ENCODE data around the gene CIB1.
A peak's percentile ranks its signal among the peaks of the same experiment; 100 is the strongest.

Gene CIB1

DNA sequence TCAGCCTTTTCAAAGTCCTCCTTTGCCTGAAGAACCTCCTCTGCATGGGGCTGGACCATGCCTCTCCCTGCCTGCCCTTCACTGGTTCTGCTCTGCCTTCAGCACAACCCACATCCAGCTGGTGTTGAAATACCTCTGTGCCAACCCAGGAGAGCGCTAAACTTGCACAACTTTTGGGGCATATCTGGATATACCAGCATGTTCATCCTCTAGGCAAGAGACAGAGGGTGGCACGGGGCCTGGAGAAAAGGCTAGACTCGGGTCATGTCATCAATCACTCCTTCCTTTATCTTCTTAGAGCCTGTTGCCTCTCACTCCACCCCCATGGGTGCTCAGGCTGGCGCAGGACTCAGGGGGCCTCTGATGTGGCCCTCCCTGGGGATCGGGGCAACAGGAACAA is 27.9 kb downstream of the CIB1 start:
- H3K27ac ChIP-seq (replicated peaks), result no peak overlapping the region
- DNase-seq (ENCODE audit: low read depth in 1 of 2, low spot score in 1 of 2), result peak; percentile 84 to 90
- H3K27me3 ChIP-seq (ENCODE audit: insufficient read depth, poor library complexity, severe bottlenecking), result no peaks in the 10 kb centered on the region
- H3K4me3 ChIP-seq (replicated peaks; ENCODE audit: insufficient read depth, low read length), result no peak overlapping the region
- TF ChIP-seq CTCF (IDR thresholded peaks at IDR 0.05; ENCODE audit: insufficient read depth, low read length), result no peak

DNA sequence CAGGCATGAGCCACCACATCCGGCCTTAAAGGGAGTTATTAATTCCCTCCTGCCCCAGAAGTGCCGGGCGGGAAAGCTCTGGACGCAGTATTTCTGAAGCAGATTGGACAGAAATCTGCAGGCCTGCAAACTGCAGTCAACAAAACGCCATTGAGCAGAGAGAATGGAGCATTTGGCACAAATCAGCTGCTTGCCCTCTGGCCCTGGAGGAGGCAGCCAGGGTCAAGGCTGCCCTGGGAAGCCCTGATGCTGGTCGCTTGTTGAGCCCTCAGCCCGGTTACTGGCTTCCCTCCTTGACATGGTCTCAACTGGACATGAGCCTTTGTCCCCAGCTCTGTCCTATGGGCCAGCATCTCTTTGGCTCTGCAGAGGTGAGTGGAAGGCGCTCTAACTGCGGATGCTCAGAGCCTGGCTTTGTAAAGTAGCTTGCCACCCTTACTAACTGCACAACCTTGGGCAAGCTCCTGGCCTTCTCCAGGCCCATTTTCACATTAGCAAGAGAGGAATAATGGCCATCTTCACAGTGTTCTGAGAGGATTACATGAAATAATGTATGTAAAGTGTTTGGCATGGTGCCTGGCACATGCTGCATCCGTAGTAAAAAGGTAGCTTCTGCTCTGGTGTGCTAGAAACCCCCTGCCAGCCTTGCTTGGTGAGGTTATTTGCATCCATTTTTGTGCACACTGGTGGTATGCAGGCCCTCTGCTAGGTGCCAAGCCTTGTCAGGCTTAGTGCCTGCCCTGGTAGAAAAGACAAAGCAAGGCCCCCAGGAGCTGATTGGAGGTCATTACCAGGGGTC is 28.5 kb downstream of the CIB1 start:
- no peak for DNase-seq (ENCODE audit: low read depth in 1 of 2, low spot score in 1 of 2)
- TF ChIP-seq GABPA (IDR thresholded peaks at IDR 0.05; ENCODE audit: low read depth), result no peak
- no peak for TF ChIP-seq CTCF (IDR thresholded peaks at IDR 0.05; ENCODE audit: insufficient read depth, low read length)
- TF ChIP-seq, protein P1, sequence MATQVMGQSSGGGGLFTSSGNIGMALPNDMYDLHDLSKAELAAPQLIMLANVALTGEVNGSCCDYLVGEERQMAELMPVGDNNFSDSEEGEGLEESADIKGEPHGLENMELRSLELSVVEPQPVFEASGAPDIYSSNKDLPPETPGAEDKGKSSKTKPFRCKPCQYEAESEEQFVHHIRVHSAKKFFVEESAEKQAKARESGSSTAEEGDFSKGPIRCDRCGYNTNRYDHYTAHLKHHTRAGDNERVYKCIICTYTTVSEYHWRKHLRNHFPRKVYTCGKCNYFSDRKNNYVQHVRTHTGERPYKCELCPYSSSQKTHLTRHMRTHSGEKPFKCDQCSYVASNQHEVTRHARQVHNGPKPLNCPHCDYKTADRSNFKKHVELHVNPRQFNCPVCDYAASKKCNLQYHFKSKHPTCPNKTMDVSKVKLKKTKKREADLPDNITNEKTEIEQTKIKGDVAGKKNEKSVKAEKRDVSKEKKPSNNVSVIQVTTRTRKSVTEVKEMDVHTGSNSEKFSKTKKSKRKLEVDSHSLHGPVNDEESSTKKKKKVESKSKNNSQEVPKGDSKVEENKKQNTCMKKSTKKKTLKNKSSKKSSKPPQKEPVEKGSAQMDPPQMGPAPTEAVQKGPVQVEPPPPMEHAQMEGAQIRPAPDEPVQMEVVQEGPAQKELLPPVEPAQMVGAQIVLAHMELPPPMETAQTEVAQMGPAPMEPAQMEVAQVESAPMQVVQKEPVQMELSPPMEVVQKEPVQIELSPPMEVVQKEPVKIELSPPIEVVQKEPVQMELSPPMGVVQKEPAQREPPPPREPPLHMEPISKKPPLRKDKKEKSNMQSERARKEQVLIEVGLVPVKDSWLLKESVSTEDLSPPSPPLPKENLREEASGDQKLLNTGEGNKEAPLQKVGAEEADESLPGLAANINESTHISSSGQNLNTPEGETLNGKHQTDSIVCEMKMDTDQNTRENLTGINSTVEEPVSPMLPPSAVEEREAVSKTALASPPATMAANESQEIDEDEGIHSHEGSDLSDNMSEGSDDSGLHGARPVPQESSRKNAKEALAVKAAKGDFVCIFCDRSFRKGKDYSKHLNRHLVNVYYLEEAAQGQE (IDR thresholded peaks at IDR 0.05; ENCODE audit: insufficient replicate concordance, low read depth), result no peak
- TF ChIP-seq POLR2AphosphoS5 (IDR thresholded peaks at IDR 0.05; ENCODE audit: low read depth), result no peak
- H3K27me3 ChIP-seq (ENCODE audit: insufficient read depth, poor library complexity, severe bottlenecking), result no peaks in the 10 kb centered on the region
- H3K27ac ChIP-seq (replicated peaks), result no peak overlapping the region
- H3K4me3 ChIP-seq (replicated peaks; ENCODE audit: insufficient read depth, low read length), result no peak overlapping the region

- no peak for DNase-seq (ENCODE audit: low read depth in 1 of 2, low spot score in 1 of 2)
- H3K4me3 ChIP-seq (replicated peaks; ENCODE audit: insufficient read depth, low read length), result no peak overlapping the region
- H3K27ac ChIP-seq (replicated peaks), result no peak overlapping the region
- TF ChIP-seq GABPA (IDR thresholded peaks at IDR 0.05; ENCODE audit: low read depth) (no peak), CTCF (IDR thresholded peaks at IDR 0.05; ENCODE audit: insufficient read depth, low read length) (no peak), POLR2AphosphoS5 (IDR thresholded peaks at IDR 0.05; ENCODE audit: low read depth) (no peak), SPI1 (IDR thresholded peaks at IDR 0.05; ENCODE audit: borderline replicate concordance, low read depth) (no peak)
- TF ChIP-seq, protein P1 (IDR thresholded peaks at IDR 0.05; ENCODE audit: insufficient replicate concordance, low read depth), result no peak
- no peaks in the 10 kb centered on the region for H3K27me3 ChIP-seq (ENCODE audit: insufficient read depth, poor library complexity, severe bottlenecking)
Measured at GRCh38 chr15:90203922-90204321, 29.8 kb downstream of the CIB1 start.

- TF ChIP-seq SPI1 (IDR thresholded peaks at IDR 0.05; ENCODE audit: borderline replicate concordance, low read depth) (no peak), GABPA (IDR thresholded peaks at IDR 0.05; ENCODE audit: low read depth) (no peak), CTCF (IDR thresholded peaks at IDR 0.05; ENCODE audit: insufficient read depth, low read length) (no peak), POLR2AphosphoS5 (IDR thresholded peaks at IDR 0.05; ENCODE audit: low read depth) (no peak)
- TF ChIP-seq, protein P1 (IDR thresholded peaks at IDR 0.05; ENCODE audit: insufficient replicate concordance, low read depth), result no peak
- DNase-seq (ENCODE audit: low read depth in 1 of 2, low spot score in 1 of 2), result no peak
- Histone ChIP-seq H3K27ac (replicated peaks) (no peak overlapping the region), H3K27me3 (ENCODE audit: insufficient read depth, poor library complexity, severe bottlenecking) (no peaks in the 10 kb centered on the region), H3K4me3 (replicated peaks; ENCODE audit: insufficient read depth, low read length) (no peak overlapping the region)
Measured at GRCh38 chr15:90203473-90203872, 30.3 kb downstream of the CIB1 start.
